Hepatocyte (in vitro differentiated cells): ENCODE measurements around the gene AXDND1. TPM values are rescaled to one million over a fixed set of nuclear protein-coding genes. Genes with fewer than 3 reads are reported as not detected.
"Not testable (repeated sequence)": the region's sequence is repeated elsewhere in the genome, so short reads cannot be mapped to it uniquely, and the experiment has no call there.

Experiments used
- DNase-seq: peaks from one replicate; pipeline ENCODE4 v3.0.0-alpha.2; 2016; ENCODE audit warnings: low spot score
- H2AFZ ChIP-seq: fragments of 200-600 bp; sonication (generic); 2 replicates; pipeline ENCODE4 v1.6.0; 2016; ENCODE audit warnings: antibody characterized with exemption, mild to moderate bottlenecking
- H3K27ac ChIP-seq: fragments of 200-600 bp; sonication (generic); 2 replicates; pipeline ENCODE4 v1.5.1; 2016; ENCODE audit warnings: mild to moderate bottlenecking
- H3K27me3 ChIP-seq: fragments of 200-600 bp; sonication (generic); 2 replicates; pipeline ENCODE4 v1.6.1; 2016
- H3K36me3 ChIP-seq: fragments of 200-600 bp; sonication (generic); replicated peaks from 2 replicates; pipeline ENCODE4 v1.5.1; 2016; ENCODE audit warnings: low read depth; ENCODE audit not compliant: insufficient read depth
- H3K4me1 ChIP-seq: fragments of 200-600 bp; sonication (generic); 2 replicates; pipeline ENCODE4 v1.5.1; 2016; ENCODE audit warnings: mild to moderate bottlenecking, moderate library complexity; ENCODE audit not compliant: insufficient read depth
- H3K4me2 ChIP-seq: fragments of 200-600 bp; sonication (generic); 2 replicates; pipeline ENCODE4 v1.6.0; 2016
- H3K4me3 ChIP-seq: fragments of 200-600 bp; sonication (generic); 2 replicates; pipeline ENCODE4 v1.5.1; 2016; ENCODE audit warnings: mild to moderate bottlenecking
- H3K79me2 ChIP-seq: fragments of 200-600 bp; sonication (generic); 2 replicates; pipeline ENCODE4 v1.6.0; 2017; ENCODE audit warnings: mild to moderate bottlenecking
- H3K9me2 ChIP-seq: fragments of 200-600 bp; sonication (generic); replicated peaks from 2 replicates; pipeline ENCODE4 v1.6.0; 2017; ENCODE audit warnings: mild to moderate bottlenecking; ENCODE audit not compliant: insufficient read depth
- H3K9me3 ChIP-seq: fragments of 200-600 bp; sonication (generic); 2 replicates; pipeline ENCODE4 v1.5.1; 2016; ENCODE audit warnings: low read depth, mild to moderate bottlenecking
- H4K20me1 ChIP-seq: fragments of 200-600 bp; sonication (generic); 2 replicates; pipeline ENCODE4 v1.6.0; 2016; ENCODE audit warnings: mild to moderate bottlenecking; ENCODE audit not compliant: insufficient read depth, poor library complexity, severe bottlenecking
- CTCF ChIP-seq: fragments of 200-600 bp; sonication (generic); IDR thresholded peaks from 2 replicates; pipeline ENCODE4 v1.5.1; 2016; ENCODE audit warnings: antibody characterized with exemption, mild to moderate bottlenecking; ENCODE audit not compliant: poor library complexity
- EZH2 ChIP-seq: fragments of 200-600 bp; sonication (generic); IDR thresholded peaks from 2 replicates; pipeline ENCODE4 v1.6.1; 2016; ENCODE audit warnings: antibody characterized with exemption, mild to moderate bottlenecking, borderline replicate concordance
- EZH2phosphoT487 ChIP-seq: fragments of 200-600 bp; sonication (generic); IDR thresholded peaks from one replicate; pipeline ENCODE4 v1.6.1; 2018; ENCODE audit warnings: antibody characterized with exemption, mild to moderate bottlenecking, low read depth, moderate library complexity; ENCODE audit not compliant: unreplicated experiment, severe bottlenecking
- WGBS: methylation state at CpG from one replicate; pipeline ENCODE4 v1.1.6; 2016; ENCODE audit warnings: low lambda C conversion rate; ENCODE audit errors: missing lambda C conversion rate; 5-methylcytosine and 5-hydroxymethylcytosine counted together
- polyA plus RNA-seq: library from polyadenylated mRNA; unstranded; fragments of >200 nt; fragmentation: Nextera tagmentation; extraction: Ambion mirVana; gene quantifications from 2 replicates; pipeline ENCODE4 v1.2.1, GENCODE V29; 2016
- total RNA-seq: library from RNA; depleted of rRNA; stranded (reverse); fragments of >200 nt; gene quantifications from 2 replicates; pipeline ENCODE4 v1.2.3, GENCODE V29; 2014

The AXDND1 gene
- total and polyA plus RNA-seq, 2 experiments from 2014 or later = 0.13 to 0.27 TPM

- no peak for DNase-seq
- H4K20me1 ChIP-seq = no peaks in the 10 kb centered on the region
- H3K27me3 ChIP-seq = no peaks in the 10 kb centered on the region
- no peaks in the 10 kb centered on the region for H3K4me1 ChIP-seq
- no peaks in the 10 kb centered on the region for H3K36me3 ChIP-seq
- H3K79me2 ChIP-seq = no peaks in the 10 kb centered on the region
- H2AFZ ChIP-seq = no peak overlapping the region
- H3K9me2 ChIP-seq = no peaks in the 10 kb centered on the region
- TF ChIP-seq CTCF = no peak
- TF ChIP-seq EZH2 = no peak
- TF ChIP-seq EZH2phosphoT487 = no peak
- 57% methylated on average over 1 of the region's 1 CpG for WGBS
- no peak overlapping the region for H3K4me2 ChIP-seq
- no peak overlapping the region for H3K27ac ChIP-seq
- no peaks in the 10 kb centered on the region for H3K9me3 ChIP-seq
- H3K4me3 ChIP-seq = no peak overlapping the region
Measured at GRCh38 chr1:179384027-179384426, 18.3 kb downstream of the AXDND1 start.

GRCh38 chr1:179385510-179385909 is 19.7 kb downstream of the AXDND1 start:
- Histone ChIP-seq H3K27ac (no peak overlapping the region), H3K9me2 (no peaks in the 10 kb centered on the region), H3K9me3 (no peaks in the 10 kb centered on the region), H4K20me1 (no peaks in the 10 kb centered on the region), H3K27me3 (no peaks in the 10 kb centered on the region), H3K79me2 (no peaks in the 10 kb centered on the region), H2AFZ (no peak overlapping the region), H3K36me3 (no peaks in the 10 kb centered on the region), H3K4me1 (no peaks in the 10 kb centered on the region), H3K4me2 (no peak overlapping the region), H3K4me3 (no peak overlapping the region)
- no peak for DNase-seq
- TF ChIP-seq EZH2 = no peak
- no peak for TF ChIP-seq CTCF
- no peak for TF ChIP-seq EZH2phosphoT487
- WGBS = 100% methylated on average over 1 of the region's 1 CpG

GRCh38 chr1:179393721-179394120 is 27.9 kb downstream of the AXDND1 start:
- no peaks in the 10 kb centered on the region for H3K4me1 ChIP-seq
- no peak for TF ChIP-seq EZH2phosphoT487
- TF ChIP-seq EZH2 = no peak
- TF ChIP-seq CTCF = no peak
- no peaks in the 10 kb centered on the region for H4K20me1 ChIP-seq
- H3K9me3 ChIP-seq = peaks cover 10% of the 10 kb centered on the region
- H3K27ac ChIP-seq = no peak overlapping the region
- no peaks in the 10 kb centered on the region for H3K27me3 ChIP-seq
- no peak overlapping the region for H3K4me3 ChIP-seq
- no peaks in the 10 kb centered on the region for H3K9me2 ChIP-seq
- WGBS = 89% methylated on average over 3 of the region's 3 CpGs
- no peak overlapping the region for H3K4me2 ChIP-seq
- no peak for DNase-seq
- no peak overlapping the region for H2AFZ ChIP-seq
- no peaks in the 10 kb centered on the region for H3K36me3 ChIP-seq
- no peaks in the 10 kb centered on the region for H3K79me2 ChIP-seq

- not testable (repeated sequence) for H3K27me3 ChIP-seq, H3K9me3 ChIP-seq, H3K4me2 ChIP-seq, DNase-seq, H3K79me2 ChIP-seq, H3K36me3 ChIP-seq, H2AFZ ChIP-seq, H3K4me3 ChIP-seq, H3K4me1 ChIP-seq, H3K27ac ChIP-seq, H4K20me1 ChIP-seq, H3K9me2 ChIP-seq
- 56% methylated on average over 2 of the region's 2 CpGs for WGBS
Measured at GRCh38 chr1:179399399-179399798, 33.6 kb downstream of the AXDND1 start.

GRCh38 chr1:179417760-179418159 is 52.0 kb downstream of the AXDND1 start:
- H3K79me2 ChIP-seq, H3K9me3 ChIP-seq, H3K27me3 ChIP-seq, H4K20me1 ChIP-seq, DNase-seq, H2AFZ ChIP-seq, H3K9me2 ChIP-seq, H3K4me1 ChIP-seq, H3K36me3 ChIP-seq, H3K27ac ChIP-seq, H3K4me2 ChIP-seq, H3K4me3 ChIP-seq: not testable (repeated sequence)
- WGBS = 44% methylated on average over 1 of the region's 3 CpGs

GRCh38 chr1:179418706-179419105 is 52.9 kb downstream of the AXDND1 start:
- not testable (repeated sequence) for H3K27ac ChIP-seq, H4K20me1 ChIP-seq, H3K79me2 ChIP-seq, H3K9me3 ChIP-seq, H3K9me2 ChIP-seq, H3K4me3 ChIP-seq, DNase-seq, H3K4me2 ChIP-seq, H3K4me1 ChIP-seq, H2AFZ ChIP-seq, H3K36me3 ChIP-seq, H3K27me3 ChIP-seq
- WGBS = 93% methylated on average over 8 of the region's 32 CpGs
